Subcutaneous abdominal adipose tissue (tissue), 5 donors: Measurements from ENCODE around the gene STX1B.
A peak's percentile ranks its signal among the peaks of the same experiment; 100 is the strongest.

Experiments used
- H3K27ac ChIP-seq: one replicate; pipeline ENCODE4 v1.7.0; 2013; ENCODE audit warnings: low read depth, mild to moderate bottlenecking, inconsistent platforms, low read length, moderate library complexity
- H3K27me3 ChIP-seq, 5 donors: one replicate each; pipeline ENCODE4 v1.7.0; 2013; ENCODE audit warnings: low read length in 5 of 5, inconsistent platforms in 1 of 5; ENCODE audit not compliant: control insufficient read depth in 5 of 5, insufficient read depth in 4 of 5
- H3K36me3 ChIP-seq, 5 donors: one replicate each; pipeline ENCODE4 v1.7.0; 2013; ENCODE audit warnings: low read length in 5 of 5; ENCODE audit not compliant: control insufficient read depth in 5 of 5, insufficient read depth in 5 of 5
- H3K4me1 ChIP-seq, 5 donors: one replicate each; pipeline ENCODE4 v1.7.0; 2013; ENCODE audit warnings: low read length in 5 of 5, mild to moderate bottlenecking in 3 of 5, moderate library complexity in 1 of 5; ENCODE audit not compliant: control insufficient read depth in 5 of 5, insufficient read depth in 5 of 5
- H3K4me3 ChIP-seq, 5 donors: one replicate each; pipeline ENCODE4 v1.7.0; 2013; ENCODE audit warnings: low read length in 5 of 5, low read depth in 1 of 5
- H3K9ac ChIP-seq, 5 donors: one replicate each; pipeline ENCODE4 v1.7.0; 2013; ENCODE audit warnings: low read length in 5 of 5, mild to moderate bottlenecking in 4 of 5, moderate library complexity in 3 of 5
- H3K9me3 ChIP-seq, 5 donors: one replicate each; pipeline ENCODE4 v1.7.0; 2013; ENCODE audit warnings: low read length in 5 of 5; ENCODE audit not compliant: control insufficient read depth in 5 of 5
- donor health status: healthy.
- donor health status: healthy.
- donor health status: healthy.
- donor health status: healthy.
- donor health status: healthy.

The STX1B gene

DNA sequence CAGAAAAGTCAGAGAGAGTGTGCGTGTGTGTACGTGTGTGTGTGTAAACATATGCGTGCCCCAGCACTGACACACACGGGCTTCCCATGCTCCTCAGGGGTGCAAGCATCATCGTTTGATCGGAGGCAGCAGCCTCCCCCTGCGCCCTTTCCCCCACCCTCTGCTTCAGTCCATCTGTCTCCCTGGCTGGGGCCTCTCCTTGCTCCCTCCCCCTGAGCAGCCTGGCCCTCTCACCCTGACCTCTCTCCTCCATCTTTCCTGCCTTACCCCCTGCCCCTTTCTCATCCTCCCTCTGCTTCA lies 4.4 kb downstream of the STX1B start:
- peaks cover 0 to 2% (median 0%) of the 10 kb centered on the region in 5 donors for H3K9me3 ChIP-seq
- H3K36me3 ChIP-seq = no peaks in the 10 kb centered on the region
- H3K27ac ChIP-seq = no peak overlapping the region
- H3K4me3 ChIP-seq = no peak overlapping the region
- no peak overlapping the region for H3K9ac ChIP-seq
- peaks cover 15 to 28% (median 23%) of the 10 kb centered on the region in 5 donors for H3K27me3 ChIP-seq
- H3K4me1 ChIP-seq = peaks cover 0 to 15% (median 0%) of the 10 kb centered on the region in 5 donors

DNA sequence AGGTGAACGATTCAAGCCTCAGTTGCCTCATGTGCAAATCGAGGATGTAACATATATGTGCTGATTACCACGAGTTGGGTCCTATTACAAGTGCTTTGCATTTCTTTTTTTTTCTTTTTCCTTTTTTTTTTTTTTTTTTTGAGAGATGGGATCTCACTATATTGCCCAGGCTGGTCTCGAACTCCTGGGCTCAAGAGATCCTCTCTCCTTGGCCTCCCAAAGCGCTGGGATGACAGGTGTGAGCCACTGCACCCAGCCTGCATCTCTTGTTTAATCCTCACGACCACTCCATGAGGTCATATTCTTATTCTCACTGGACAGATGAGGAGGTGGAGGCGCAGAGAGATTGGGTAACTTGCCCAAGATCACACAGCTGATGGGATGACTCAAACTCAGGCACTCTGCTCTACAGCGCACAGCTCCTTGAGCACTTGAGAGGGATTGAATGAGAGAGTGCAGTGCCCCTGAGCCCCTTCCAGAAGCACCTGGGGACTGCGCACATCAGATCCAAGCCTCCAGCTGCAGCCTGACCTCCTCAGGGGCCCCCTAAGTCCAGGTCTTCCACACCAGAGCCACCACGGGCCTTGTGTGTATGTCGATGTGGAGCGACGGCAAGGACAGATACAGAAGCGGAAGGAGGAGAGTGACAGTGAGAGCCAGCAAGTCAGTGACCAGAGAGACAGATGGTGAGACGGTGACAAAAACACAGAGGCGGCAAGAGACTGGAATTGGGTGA lies 4.9 kb downstream of the STX1B start:
- Histone ChIP-seq H3K4me3 (no peak overlapping the region), H3K27ac (no peak overlapping the region), H3K9me3 (peaks cover 0 to 2% (median 0%) of the 10 kb centered on the region in 5 donors), H3K9ac (no peak overlapping the region), H3K36me3 (no peaks in the 10 kb centered on the region), H3K27me3 (peaks cover 15 to 25% (median 19%) of the 10 kb centered on the region in 5 donors), H3K4me1 (peaks cover 0 to 15% (median 0%) of the 10 kb centered on the region in 5 donors)

DNA sequence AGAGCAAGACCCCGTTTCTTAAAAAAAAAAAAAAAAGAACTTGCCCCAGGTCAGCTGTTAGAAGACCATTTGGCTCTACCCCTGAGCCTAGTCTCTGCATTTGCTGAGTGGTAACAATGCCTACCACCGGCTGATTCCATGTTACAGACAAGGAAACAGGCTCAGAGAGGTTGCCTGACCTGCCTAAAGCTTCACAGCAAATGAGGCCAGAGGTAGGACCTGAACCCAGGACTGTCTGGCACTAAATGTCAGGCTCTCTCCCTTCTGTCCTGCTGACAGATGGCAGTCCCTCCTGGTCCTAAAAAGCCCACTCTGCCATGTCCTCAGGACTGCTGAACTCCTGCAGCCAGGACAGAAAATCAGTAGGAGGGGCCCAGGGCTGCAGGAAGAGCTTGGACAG lies 5.8 kb downstream of the STX1B start:
- Histone ChIP-seq H3K9me3 (peaks cover 0 to 2% (median 0%) of the 10 kb centered on the region in 5 donors), H3K4me1 (peaks cover 0 to 22% (median 2%) of the 10 kb centered on the region in 5 donors), H3K4me3 (no peak overlapping the region), H3K27me3 (peaks cover 11 to 21% (median 14%) of the 10 kb centered on the region in 5 donors), H3K36me3 (no peaks in the 10 kb centered on the region), H3K27ac (no peak overlapping the region), H3K9ac (no peak overlapping the region)

DNA sequence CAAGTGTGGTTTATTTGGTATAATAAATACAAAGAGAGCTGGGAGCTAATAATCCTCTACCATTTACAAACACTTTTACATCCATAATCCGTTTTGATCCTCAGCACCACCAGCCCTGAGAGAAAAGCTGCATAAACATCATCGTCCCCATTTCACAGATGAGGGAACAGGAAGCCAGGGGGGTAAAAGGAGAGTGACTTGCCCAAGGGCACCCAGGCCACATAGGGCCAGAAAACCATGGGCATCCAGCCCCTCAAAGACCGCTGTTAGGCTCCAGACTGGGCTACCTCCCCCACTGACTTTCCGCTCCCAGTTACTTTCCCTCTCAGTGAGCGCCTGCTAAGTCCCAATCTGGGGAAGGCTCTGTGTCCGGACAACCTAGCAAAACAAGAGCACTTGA lies 6.7 kb downstream of the STX1B start:
- peaks cover 4 to 31% (median 11%) of the 10 kb centered on the region in 5 donors for H3K4me1 ChIP-seq
- no peak overlapping the region for H3K4me3 ChIP-seq
- no peak overlapping the region for H3K27ac ChIP-seq
- no peak overlapping the region for H3K9ac ChIP-seq
- H3K9me3 ChIP-seq = peaks cover 0 to 2% (median 0%) of the 10 kb centered on the region in 5 donors
- H3K36me3 ChIP-seq = no peaks in the 10 kb centered on the region
- H3K27me3 ChIP-seq = peaks cover 5 to 14% (median 7%) of the 10 kb centered on the region in 5 donors

DNA sequence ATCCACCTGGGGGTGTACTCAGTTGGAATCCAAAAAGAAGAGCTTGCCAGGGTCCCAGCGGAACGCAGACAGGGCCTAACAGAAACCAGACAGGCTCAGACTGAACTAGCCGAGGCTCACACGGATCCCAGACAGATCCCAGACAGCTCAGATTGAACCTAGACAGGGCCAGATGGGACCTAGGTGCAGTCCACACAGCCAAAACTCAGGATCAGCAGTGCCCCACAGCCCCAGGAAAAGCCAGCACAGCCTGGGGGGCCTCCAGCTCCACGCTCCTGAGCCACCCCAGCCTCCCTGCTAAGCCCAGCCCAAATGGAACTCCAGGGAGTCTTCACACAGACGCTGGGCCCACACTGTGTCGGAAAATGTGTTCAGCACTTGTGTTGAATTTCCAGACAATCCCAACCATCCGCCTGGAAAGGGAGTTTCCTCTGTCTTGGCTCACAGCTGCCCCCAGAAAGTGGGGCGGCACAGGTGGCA lies 7.5 kb downstream of the STX1B start:
- peaks cover 4 to 39% (median 19%) of the 10 kb centered on the region in 5 donors for H3K4me1 ChIP-seq
- H3K27me3 ChIP-seq = peaks cover 0 to 14% (median 7%) of the 10 kb centered on the region in 5 donors
- H3K36me3 ChIP-seq = no peaks in the 10 kb centered on the region
- H3K9me3 ChIP-seq = peaks cover 0 to 2% (median 0%) of the 10 kb centered on the region in 5 donors
- peak overlapping the region in 1 of 5 donors; percentile 5 for H3K9ac ChIP-seq
- no peak overlapping the region for H3K27ac ChIP-seq
- no peak overlapping the region for H3K4me3 ChIP-seq

DNA sequence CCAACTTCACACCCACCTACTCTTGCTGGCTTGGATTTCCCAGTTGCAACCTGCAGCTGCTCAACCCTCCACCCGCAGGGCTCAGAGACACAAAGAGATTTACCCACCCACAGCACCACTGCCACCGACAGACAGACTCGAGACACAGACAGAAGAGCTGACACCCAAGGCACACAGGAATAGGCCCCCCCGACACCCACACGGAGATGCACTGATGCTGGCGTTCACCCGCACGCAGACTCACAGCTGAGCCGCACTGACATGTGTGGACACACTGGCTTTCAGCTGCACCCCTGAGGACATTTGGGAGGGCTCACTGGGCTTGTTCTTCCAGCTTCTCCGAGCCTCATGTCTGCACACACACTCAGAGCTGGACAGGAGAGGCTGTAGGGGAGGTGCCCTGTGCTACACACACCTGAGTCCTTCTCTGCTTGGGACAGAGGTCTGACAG lies 8.2 kb downstream of the STX1B start:
- no peak overlapping the region for H3K4me3 ChIP-seq
- H3K36me3 ChIP-seq = no peaks in the 10 kb centered on the region
- H3K27me3 ChIP-seq = peaks cover 0 to 12% (median 5%) of the 10 kb centered on the region in 5 donors
- peaks cover 0 to 2% (median 0%) of the 10 kb centered on the region in 5 donors for H3K9me3 ChIP-seq
- no peak overlapping the region for H3K27ac ChIP-seq
- peak overlapping the region in 1 of 5 donors; percentile 5 for H3K9ac ChIP-seq
- peaks cover 8 to 45% (median 26%) of the 10 kb centered on the region in 5 donors for H3K4me1 ChIP-seq

DNA sequence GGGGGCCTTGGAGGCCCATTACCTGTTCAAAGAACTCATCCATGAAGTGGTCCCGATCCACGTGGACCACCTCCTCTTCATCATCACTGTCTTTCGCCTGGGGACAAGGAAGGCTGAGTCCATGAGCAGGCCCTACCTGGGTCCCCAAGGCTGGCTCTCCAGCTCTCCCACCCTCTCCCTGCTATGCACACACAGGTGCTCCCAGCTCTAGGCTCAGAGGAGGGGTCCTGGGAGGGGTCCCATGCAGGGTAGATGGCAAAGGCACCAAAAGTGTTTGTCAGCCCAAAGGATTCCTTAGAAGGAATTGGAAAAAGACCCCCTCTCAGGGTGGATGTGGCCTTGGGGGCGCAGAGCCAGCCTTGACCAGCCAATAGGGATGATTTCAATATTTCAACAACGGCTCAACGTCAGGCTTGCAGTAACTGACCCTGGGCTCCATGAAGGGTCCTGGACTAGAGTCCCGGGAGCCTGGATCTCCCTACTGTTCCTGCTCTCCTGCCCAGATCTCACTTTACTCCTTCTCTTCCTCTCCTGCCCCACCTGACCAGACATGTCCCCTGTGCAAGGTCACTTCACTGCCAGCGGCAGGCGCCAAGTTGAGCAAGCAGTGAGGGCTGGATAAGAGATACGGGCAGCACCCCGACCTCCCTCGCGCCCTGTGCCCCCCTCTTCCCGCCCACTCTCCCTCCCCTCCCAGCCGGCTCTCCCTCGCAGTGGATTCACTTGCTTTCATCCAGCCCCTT lies 8.8 kb downstream of the STX1B start:
- Histone ChIP-seq H3K4me3 (no peak overlapping the region), H3K36me3 (no peaks in the 10 kb centered on the region), H3K27me3 (peaks cover 0 to 8% (median 0%) of the 10 kb centered on the region in 5 donors), H3K9me3 (peaks cover 0 to 2% (median 0%) of the 10 kb centered on the region in 5 donors), H3K27ac (no peak overlapping the region), H3K4me1 (peaks cover 8 to 49% (median 30%) of the 10 kb centered on the region in 5 donors), H3K9ac (peak overlapping the region in 1 of 5 donors; percentile 0)

DNA sequence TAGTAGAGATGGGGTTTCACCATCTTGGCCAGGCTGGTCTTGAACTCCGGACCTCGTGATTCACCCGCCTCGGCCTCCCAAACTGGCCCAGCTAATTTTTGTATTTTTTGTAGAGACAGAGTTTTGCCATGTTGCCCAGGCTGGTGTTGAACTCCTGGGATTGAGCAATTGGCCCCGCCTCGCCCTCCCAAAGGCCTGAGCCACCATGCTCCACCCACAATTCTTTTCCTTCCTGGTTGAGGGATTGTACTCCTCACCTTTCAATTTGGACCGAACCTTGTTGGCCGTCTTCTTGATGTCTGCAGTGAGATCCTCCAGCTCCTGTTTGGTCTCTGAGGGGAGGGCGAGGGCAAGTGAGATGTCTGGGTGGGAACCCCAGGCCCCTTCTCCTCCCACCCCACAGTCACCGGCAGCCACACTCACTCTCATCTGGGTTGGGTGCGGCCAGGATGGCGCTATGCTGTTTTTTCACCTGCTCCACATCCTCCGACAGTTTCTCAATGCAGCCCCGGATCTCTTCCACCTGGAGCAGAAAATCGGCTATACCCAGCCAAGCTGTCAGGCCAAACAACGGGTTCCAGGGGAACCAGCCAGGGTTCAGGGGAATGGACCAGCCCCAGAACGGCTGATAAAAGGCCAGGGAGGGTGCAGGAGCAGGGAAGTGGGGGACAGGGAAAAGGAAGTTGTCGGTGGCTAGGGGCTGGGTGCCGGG lies 9.6 kb downstream of the STX1B start:
- peaks cover 8 to 55% (median 36%) of the 10 kb centered on the region in 5 donors for H3K4me1 ChIP-seq
- H3K4me3 ChIP-seq = no peak overlapping the region
- H3K27ac ChIP-seq = no peak overlapping the region
- H3K9ac ChIP-seq = no peak overlapping the region
- H3K27me3 ChIP-seq = peaks cover 0 to 3% (median 0%) of the 10 kb centered on the region in 5 donors
- H3K36me3 ChIP-seq = no peaks in the 10 kb centered on the region
- H3K9me3 ChIP-seq = no peaks in the 10 kb centered on the region

DNA sequence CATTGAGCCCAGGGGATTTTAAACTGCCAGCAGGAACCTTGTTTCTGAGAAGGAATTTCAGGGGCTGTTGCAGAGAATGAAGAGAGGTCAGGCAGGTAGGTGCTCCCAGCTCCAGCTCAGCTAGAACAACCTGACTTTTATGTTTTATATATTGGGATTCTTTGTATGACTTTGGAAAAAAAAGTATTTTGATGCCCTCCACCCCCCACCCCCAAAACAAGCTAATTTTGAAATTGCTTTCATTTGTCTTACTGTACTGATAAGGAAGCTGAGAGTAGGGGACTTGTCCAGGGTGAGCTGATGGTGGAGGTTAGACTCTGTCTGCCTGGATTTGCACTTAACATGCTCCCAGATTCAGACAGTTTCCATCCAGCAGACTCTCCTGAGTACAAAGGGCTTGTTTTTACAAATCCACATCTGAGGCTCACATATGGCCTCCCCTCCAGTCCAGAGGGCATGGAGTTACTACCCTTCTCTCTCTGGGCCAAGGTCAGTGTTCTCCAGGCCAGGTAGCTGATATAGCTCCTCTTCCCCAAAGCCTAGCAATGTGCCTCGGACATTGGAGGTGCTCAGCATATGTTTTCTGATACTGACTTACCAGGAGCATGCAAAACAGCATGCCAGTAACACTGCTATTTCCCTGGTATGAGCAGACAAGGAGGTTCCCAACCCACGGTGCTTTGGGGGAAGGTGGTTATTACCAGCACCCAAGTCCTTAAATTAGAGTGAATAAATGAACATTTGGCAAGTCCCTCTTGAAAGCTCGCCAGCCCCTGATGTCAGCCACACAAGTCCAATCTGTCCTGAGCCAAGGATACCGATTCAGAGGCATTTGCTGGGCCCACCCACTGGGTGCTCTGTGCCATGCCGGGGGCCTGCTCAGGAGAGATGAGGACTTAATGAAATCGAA lies 11.3 kb downstream of the STX1B start:
- peak overlapping the region; percentile 88 for H3K27ac ChIP-seq
- peaks cover 0 to 3% (median 0%) of the 10 kb centered on the region in 5 donors for H3K27me3 ChIP-seq

More for the DNA sequence above, 11.3 kb downstream of the STX1B start:
- Histone ChIP-seq H3K4me1 (peaks cover 8 to 55% (median 36%) of the 10 kb centered on the region in 5 donors), H3K9ac (peak overlapping the region in 2 of 5 donors; percentile 48 to 53), H3K9me3 (no peaks in the 10 kb centered on the region), H3K36me3 (no peaks in the 10 kb centered on the region), H3K4me3 (no peak overlapping the region)
